CD4-positive, CD25-positive, alpha-beta regulatory T cell (primary cell): ENCODE measurements around the gene ADAM8. TPM values are rescaled to one million over a fixed set of nuclear protein-coding genes. Genes with fewer than 3 reads are reported as not detected.
A peak's percentile ranks its signal among the peaks of the same experiment; 100 is the strongest.

Experiments used
- ATAC-seq, 2 donors: fragments of 150-1000 bp; cut with Tn5 transposase; one replicate each; pipeline ENCODE4 v1.10.0; 2021; ENCODE audit warnings: low read depth in 2 of 2, moderate number of reproducible peaks in 2 of 2, moderate library complexity in 1 of 2
- DNase-seq, 3 donors: peaks; one replicate each; pipeline versions ENCODE4 v3.0.0 to v3.0.0-alpha.2; 2012 to 2022; ENCODE audit warnings: mixed read lengths in 1 of 3
- H3K27ac ChIP-seq: one replicate; pipeline ENCODE4 v1.7.0; 2013; ENCODE audit warnings: mild to moderate bottlenecking, low read length; ENCODE audit not compliant: insufficient read depth, poor library complexity, severe bottlenecking
- H3K27me3 ChIP-seq: one replicate; pipeline ENCODE4 v1.7.0; 2013; ENCODE audit warnings: low read length; ENCODE audit not compliant: control insufficient read depth, insufficient read depth
- H3K36me3 ChIP-seq: one replicate; pipeline ENCODE4 v1.7.0; 2013; ENCODE audit warnings: mild to moderate bottlenecking, low read length, moderate library complexity; ENCODE audit not compliant: control insufficient read depth, insufficient read depth
- H3K4me1 ChIP-seq: 2 replicates; pipeline ENCODE4 v1.7.0; 2013; ENCODE audit warnings: mild to moderate bottlenecking, low read length; ENCODE audit not compliant: insufficient read depth, control insufficient read depth, poor library complexity, severe bottlenecking
- H3K4me3 ChIP-seq: one replicate; pipeline ENCODE4 v1.7.0; 2013; ENCODE audit warnings: low read depth, mild to moderate bottlenecking, low read length, moderate library complexity
- H3K9me3 ChIP-seq, 2 experiments: 1 replicate in 1 of 2; 2 replicates in 1 of 2; pipeline ENCODE4 v1.7.0; 2013; ENCODE audit warnings: low read length in 2 of 2, mild to moderate bottlenecking in 1 of 2, moderate library complexity in 1 of 2; ENCODE audit not compliant: control insufficient read depth in 2 of 2
- H3K27ac Mint-ChIP-seq, 3 donors: one replicate each; pipeline ENCODE4 v1.8.0; 2020 to 2022; ENCODE audit warnings: mild to moderate bottlenecking in 3 of 3, mixed read lengths in 3 of 3, moderate library complexity in 2 of 3
- H3K27me3 Mint-ChIP-seq: one replicate; pipeline ENCODE4 v1.8.0; 2022; ENCODE audit warnings: mild to moderate bottlenecking, mixed read lengths
- H3K36me3 Mint-ChIP-seq: one replicate; pipeline ENCODE4 v1.8.0; 2020; ENCODE audit warnings: mixed read lengths
- H3K4me1 Mint-ChIP-seq, 4 donors: one replicate each; pipeline ENCODE4 v1.8.0; 2020 to 2022; ENCODE audit warnings: mixed read lengths in 4 of 4, mild to moderate bottlenecking in 1 of 4
- H3K4me3 Mint-ChIP-seq, 4 donors: one replicate each; pipeline ENCODE4 v1.8.0; 2020 to 2022; ENCODE audit warnings: mild to moderate bottlenecking in 4 of 4, mixed read lengths in 4 of 4, moderate library complexity in 3 of 4
- H3K9me3 Mint-ChIP-seq, 7 donors: one replicate each; pipeline ENCODE4 v1.8.0; 2020 to 2022; ENCODE audit warnings: mixed read lengths in 7 of 7, mild to moderate bottlenecking in 3 of 7, moderate library complexity in 2 of 7
- polyA plus RNA-seq, 4 donors: library from polyadenylated mRNA; unstranded; fragments of 300-500 nt; fragmentation: Illumina TruSeq; gene quantifications; one replicate each; pipeline ENCODE4 v1.2.3, GENCODE V29; 2021
- total RNA-seq: library from RNA; stranded (reverse); gene quantifications from one replicate; pipeline ENCODE4 v1.2.3, GENCODE V29; 2022

Gene ADAM8
- total and polyA plus RNA-seq, 5 donors from 2014 or later: 33.4 to 148 (median 54.3) TPM

DNA sequence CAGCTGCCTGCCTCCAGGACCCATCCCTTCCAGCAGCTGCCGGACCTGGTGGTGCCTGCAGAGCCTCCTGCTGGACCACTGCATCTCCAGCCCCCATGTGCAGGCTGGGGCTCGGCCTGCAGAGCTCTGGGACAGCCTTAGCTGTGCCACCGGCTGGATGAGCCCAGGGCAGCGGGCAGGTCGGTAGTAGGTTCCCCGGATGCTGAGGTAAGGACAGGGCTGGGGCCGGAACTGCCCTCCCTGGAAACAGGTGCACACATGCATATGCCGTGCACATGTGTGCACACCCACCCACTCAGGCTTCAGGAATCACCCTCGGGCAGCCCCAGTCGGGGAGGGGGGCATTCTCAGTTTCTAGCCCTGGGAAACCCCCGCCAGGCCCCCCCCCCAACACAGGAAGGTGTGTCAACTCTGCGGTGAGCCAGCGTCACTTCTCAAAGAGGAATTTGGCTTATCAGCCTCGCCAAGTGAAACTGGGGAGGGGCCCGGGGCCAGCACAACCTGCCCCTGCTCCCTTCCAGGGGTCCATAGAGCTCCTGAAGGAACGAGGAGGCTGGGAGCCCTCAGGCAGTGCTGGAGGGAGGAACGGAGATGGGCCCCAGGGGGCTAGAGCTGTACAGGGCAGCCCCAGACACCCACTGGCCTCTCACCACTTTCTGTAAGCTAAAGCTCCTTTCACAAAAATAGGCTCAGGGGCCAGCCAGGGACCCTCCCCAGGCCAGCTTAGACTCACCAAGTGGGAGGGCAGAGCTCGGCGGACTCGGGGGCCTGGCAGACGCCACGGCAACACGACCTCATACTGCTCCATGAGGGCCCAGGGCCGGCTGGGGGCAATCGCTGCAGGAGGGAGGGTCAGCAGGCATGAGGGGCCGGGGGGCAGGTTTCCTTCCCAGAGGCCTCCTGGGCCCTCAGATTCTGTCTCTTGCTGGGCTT, 1.7 kb downstream of the ADAM8 start:
- ATAC-seq (peak; percentile 53 to 60), DNase-seq (peak; percentile 74 to 81 (median 79))
- no peaks in the 10 kb centered on the region for H3K27me3 ChIP-seq
- peak overlapping the region; percentile 82 for H3K4me3 ChIP-seq
- Mint-ChIP-seq H3K4me3 (peak overlapping the region; percentile 89 to 96 (median 92)), H3K4me1 (peaks cover 0 to 42% (median 13%) of the 10 kb centered on the region in 4 donors), H3K27ac (peak overlapping the region; percentile 89 to 96 (median 94)), H3K36me3 (no peaks in the 10 kb centered on the region), H3K27me3 (no peaks in the 10 kb centered on the region), H3K9me3 (no peaks in the 10 kb centered on the region)
- H3K27ac ChIP-seq: peak overlapping the region; percentile 95
- peaks cover 57% of the 10 kb centered on the region for H3K4me1 ChIP-seq
- peaks cover 13% of the 10 kb centered on the region for H3K36me3 ChIP-seq
- no peaks in the 10 kb centered on the region for H3K9me3 ChIP-seq

DNA sequence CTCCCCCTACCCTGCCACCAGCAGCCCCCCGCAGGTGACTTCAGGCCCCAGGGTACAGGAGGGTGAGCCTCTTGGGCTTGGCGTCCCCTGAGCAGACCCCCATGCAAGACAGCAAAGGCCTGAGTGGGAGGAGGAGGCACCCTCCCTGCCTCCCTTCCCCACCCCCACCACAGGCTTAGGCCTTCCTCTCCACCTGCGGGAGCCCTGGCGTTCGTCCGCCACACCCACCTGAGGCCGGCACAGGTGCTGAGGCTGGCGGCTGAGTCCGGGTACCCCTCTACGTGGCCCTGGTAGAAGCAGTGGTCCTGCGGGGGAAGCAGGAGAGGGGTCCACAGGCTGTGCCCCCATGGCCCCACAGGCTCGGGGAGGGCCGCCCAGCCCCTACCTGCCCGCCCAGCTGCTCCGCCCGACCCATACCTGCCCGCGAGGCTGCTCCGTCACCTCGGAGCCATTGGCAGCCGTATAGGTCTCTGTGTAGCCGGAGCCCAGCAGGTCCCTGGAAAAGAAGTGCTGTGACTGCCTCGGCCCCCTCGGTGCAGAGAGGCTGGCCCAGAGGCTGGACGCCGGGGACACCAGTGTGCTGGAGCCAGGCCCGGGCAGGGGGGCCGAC, 3.0 kb downstream of the ADAM8 start:
- no peaks in the 10 kb centered on the region for H3K9me3 Mint-ChIP-seq
- Histone ChIP-seq H3K27me3 (no peaks in the 10 kb centered on the region), H3K36me3 (peaks cover 19% of the 10 kb centered on the region), H3K4me1 (peaks cover 47% of the 10 kb centered on the region), H3K4me3 (no peak overlapping the region), H3K27ac (peak overlapping the region; percentile 95), H3K9me3 (no peaks in the 10 kb centered on the region)
- H3K27me3 Mint-ChIP-seq: no peaks in the 10 kb centered on the region
- H3K4me3 Mint-ChIP-seq: no peak overlapping the region
- no peak for DNase-seq
- no peak overlapping the region for H3K27ac Mint-ChIP-seq
- H3K36me3 Mint-ChIP-seq: no peaks in the 10 kb centered on the region
- no peak for ATAC-seq
- H3K4me1 Mint-ChIP-seq: peaks cover 0 to 30% (median 9%) of the 10 kb centered on the region in 4 donors

DNA sequence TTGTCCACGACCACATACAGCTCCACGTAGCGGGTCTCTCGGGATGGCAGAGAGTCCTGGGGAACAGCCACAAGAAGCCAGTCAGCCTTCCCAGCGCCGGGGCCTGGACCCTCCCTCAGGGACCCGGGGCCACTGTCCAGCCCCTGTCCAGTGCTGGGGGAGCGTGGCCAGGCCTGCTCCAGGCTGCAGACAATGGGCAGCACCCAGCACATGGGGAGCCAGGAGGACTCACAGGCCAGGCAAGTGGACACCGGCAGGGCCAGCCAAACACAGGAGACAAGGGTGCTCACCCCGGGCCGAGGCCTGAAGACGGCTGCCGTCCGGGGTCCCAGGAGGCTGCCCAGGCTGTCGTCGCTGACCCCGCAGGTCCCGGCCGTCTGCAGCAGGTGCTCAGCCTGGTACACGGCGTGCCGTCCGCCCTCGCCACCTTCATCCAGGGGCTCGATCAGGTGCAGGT, 3.7 kb downstream of the ADAM8 start:
- Mint-ChIP-seq H3K4me1 (peaks cover 0 to 23% (median 4%) of the 10 kb centered on the region in 4 donors), H3K36me3 (no peaks in the 10 kb centered on the region), H3K27me3 (no peaks in the 10 kb centered on the region), H3K4me3 (no peak overlapping the region), H3K27ac (no peak overlapping the region), H3K9me3 (no peaks in the 10 kb centered on the region)
- ATAC-seq: no peak
- Histone ChIP-seq H3K36me3 (peaks cover 19% of the 10 kb centered on the region), H3K9me3 (no peaks in the 10 kb centered on the region), H3K27me3 (no peaks in the 10 kb centered on the region), H3K27ac (no peak overlapping the region), H3K4me3 (no peak overlapping the region), H3K4me1 (peaks cover 40% of the 10 kb centered on the region)
- no peak for DNase-seq

DNA sequence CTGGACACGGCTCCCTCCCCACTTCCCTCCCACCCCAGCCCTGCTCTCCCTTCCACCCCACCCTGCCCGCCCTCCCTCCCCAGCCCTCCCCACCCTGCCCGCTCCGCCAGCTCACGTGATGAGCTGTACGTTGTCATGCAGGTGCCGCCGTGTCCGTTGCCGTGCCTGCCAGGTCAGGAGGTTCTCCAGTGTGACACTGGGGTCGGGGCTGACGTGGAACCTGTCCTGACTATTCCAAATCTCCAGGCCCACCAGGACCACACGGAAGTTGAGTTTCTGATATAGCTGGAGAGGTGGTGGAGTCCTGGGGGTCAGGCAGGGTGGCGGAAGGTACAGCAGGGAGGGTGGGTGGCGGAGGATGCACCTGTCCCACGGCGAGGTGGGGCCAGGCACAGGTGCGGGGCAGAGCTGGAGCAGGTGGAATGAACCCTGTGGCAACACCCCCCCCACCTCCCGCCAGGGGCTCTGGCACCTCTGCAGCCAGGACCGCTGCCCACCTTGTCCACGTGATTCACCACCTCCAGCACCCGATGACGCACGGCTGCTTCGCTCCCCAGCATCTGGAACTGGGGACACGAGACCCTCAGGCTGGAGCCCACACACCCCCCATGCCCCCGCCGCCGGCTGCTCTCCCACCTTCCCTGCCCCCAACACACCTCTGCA, 4.2 kb downstream of the ADAM8 start:
- no peaks in the 10 kb centered on the region for H3K36me3 Mint-ChIP-seq
- no peak overlapping the region for H3K27ac Mint-ChIP-seq
- H3K9me3 ChIP-seq: no peaks in the 10 kb centered on the region
- no peaks in the 10 kb centered on the region for H3K27me3 ChIP-seq
- H3K27ac ChIP-seq: no peak overlapping the region
- no peak overlapping the region for H3K4me3 Mint-ChIP-seq
- H3K36me3 ChIP-seq: peaks cover 19% of the 10 kb centered on the region
- ATAC-seq (no peak), DNase-seq (no peak)
- H3K4me1 ChIP-seq: peaks cover 35% of the 10 kb centered on the region
- H3K4me1 Mint-ChIP-seq: peaks cover 0 to 18% (median 1%) of the 10 kb centered on the region in 4 donors
- no peaks in the 10 kb centered on the region for H3K9me3 Mint-ChIP-seq
- no peaks in the 10 kb centered on the region for H3K27me3 Mint-ChIP-seq
- no peak overlapping the region for H3K4me3 ChIP-seq

DNA sequence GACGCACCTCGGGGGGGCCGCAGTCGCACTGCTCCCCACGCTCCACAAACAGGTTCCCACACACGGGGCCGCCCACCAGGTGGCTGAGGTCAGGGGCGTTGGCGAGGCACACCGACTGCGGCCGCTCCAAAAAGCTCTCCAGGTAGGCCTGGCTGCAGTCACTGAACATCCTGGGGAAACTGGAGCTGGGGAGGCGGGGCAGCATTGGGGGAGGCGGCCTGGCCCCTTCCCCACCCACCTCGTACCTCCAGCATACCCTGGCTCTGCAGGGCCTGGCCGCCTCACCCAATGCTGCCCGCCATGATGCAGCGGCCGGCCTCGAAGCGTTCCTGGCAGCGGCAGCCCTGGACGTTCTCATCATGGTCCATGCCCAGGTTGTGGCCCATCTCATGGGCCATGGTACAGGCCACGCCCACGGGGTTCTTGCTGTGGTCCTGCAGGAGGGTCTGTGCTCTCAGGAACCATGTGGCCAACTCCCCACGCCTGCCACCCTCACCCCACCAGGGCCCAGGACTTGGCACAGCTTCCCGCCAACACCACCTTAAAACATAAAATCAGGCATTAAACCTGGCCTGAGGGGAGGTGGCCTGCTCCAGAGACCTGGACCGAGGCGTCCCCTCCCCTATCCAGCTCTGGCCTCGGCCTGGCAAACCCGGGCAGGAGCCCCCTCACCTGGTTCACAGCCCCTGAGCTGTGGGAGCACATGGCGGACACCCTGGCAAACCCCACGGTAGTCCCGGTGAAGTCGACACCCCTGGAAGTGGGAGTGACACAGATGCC, 5.0 kb downstream of the ADAM8 start:
- no peaks in the 10 kb centered on the region for H3K9me3 Mint-ChIP-seq
- no peak overlapping the region for H3K4me3 Mint-ChIP-seq
- no peak overlapping the region for H3K27ac Mint-ChIP-seq
- peaks cover 19% of the 10 kb centered on the region for H3K36me3 ChIP-seq
- no peaks in the 10 kb centered on the region for H3K9me3 ChIP-seq
- ATAC-seq (no peak), DNase-seq (no peak)
- H3K27me3 Mint-ChIP-seq: no peaks in the 10 kb centered on the region
- no peak overlapping the region for H3K4me3 ChIP-seq
- peaks cover 28% of the 10 kb centered on the region for H3K4me1 ChIP-seq
- H3K27me3 ChIP-seq: no peaks in the 10 kb centered on the region
- H3K36me3 Mint-ChIP-seq: no peaks in the 10 kb centered on the region
- peaks cover 0 to 17% (median 1%) of the 10 kb centered on the region in 4 donors for H3K4me1 Mint-ChIP-seq
- no peak overlapping the region for H3K27ac ChIP-seq

DNA sequence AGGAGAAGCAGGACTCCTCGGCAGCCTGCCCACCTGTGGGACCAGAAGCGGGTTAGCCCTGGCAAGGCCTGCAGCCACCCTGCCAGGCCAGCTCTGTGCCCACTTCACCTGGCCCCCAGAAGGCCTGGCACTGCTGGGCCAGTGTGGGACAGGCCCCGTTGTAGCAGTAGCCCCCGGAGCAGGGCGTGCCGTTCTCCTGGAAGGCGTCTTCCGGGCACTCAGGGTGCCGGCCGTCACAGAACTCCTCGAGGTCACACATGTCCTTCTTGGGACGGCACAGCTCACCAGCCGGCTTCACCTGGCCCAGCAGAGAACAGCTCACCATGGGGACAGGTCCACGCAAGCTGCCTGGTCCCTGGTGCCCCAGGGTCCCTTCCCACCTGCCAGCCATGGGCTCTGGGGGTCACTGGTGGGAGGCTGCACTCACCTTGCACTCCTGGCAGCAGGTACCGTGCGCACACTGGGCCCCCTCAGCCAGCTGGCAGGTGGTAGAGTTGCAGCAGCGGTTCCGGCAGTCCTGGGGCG, 5.8 kb downstream of the ADAM8 start:
- DNase-seq (no peak), ATAC-seq (no peak)
- no peaks in the 10 kb centered on the region for H3K9me3 Mint-ChIP-seq
- peak overlapping the region in 1 of 3 donors; percentile 5 for H3K27ac Mint-ChIP-seq
- H3K36me3 Mint-ChIP-seq: no peaks in the 10 kb centered on the region
- peaks cover 0 to 12% (median 1%) of the 10 kb centered on the region in 4 donors for H3K4me1 Mint-ChIP-seq
- peaks cover 19% of the 10 kb centered on the region for H3K36me3 ChIP-seq
- H3K4me3 ChIP-seq: no peak overlapping the region
- no peaks in the 10 kb centered on the region for H3K27me3 ChIP-seq
- H3K9me3 ChIP-seq: no peaks in the 10 kb centered on the region
- H3K27ac ChIP-seq: no peak overlapping the region
- H3K4me3 Mint-ChIP-seq: no peak overlapping the region
- no peaks in the 10 kb centered on the region for H3K27me3 Mint-ChIP-seq
- peaks cover 20% of the 10 kb centered on the region for H3K4me1 ChIP-seq

DNA sequence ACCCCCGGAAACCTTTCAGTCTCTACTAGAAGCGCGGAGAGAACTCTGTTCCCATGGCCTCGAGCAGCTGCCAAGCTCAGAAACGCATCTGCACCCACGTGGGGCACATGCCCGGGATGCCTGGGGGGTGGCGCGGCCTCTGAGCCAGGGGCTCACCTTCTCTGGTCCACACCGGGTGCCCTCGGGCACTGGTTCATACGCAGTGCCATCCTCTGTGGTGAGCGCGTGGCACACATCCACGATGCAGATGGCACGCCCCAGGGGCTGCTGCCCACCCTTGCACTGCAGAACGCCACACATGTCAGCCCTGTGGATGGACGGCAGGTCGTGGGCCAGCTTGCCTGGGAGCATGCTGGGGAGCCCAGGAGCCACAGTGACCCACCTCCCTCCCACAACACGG, 6.5 kb downstream of the ADAM8 start:
- H3K27me3 ChIP-seq: no peaks in the 10 kb centered on the region
- no peak overlapping the region for H3K4me3 ChIP-seq
- DNase-seq (no peak), ATAC-seq (no peak)
- Mint-ChIP-seq H3K36me3 (no peaks in the 10 kb centered on the region), H3K9me3 (no peaks in the 10 kb centered on the region), H3K4me1 (peaks cover 0 to 14% (median 5%) of the 10 kb centered on the region in 4 donors), H3K27ac (no peak overlapping the region), H3K27me3 (no peaks in the 10 kb centered on the region), H3K4me3 (no peak overlapping the region)
- H3K36me3 ChIP-seq: peaks cover 19% of the 10 kb centered on the region
- H3K27ac ChIP-seq: no peak overlapping the region
- H3K4me1 ChIP-seq: peaks cover 17% of the 10 kb centered on the region
- H3K9me3 ChIP-seq: no peaks in the 10 kb centered on the region
